ENCODE measurements around the gene EGR4.

Gene EGR4

GRCh38 chr2:73293534-73294171 lies at the start of gene EGR4:
EGR4 (minus strand) TSS chr2:73293548; CDS start chr2:73293317, 231 bp downstream.
- DNase-seq (ENCODE audit: extremely low read depth in 1 of 2, low read depth in 1 of 2) = peak; percentile 70 to 86

- no peak for DNase-seq (ENCODE audit: extremely low read depth in 1 of 2, low read depth in 1 of 2)
These were observed 47.7 kb upstream of the EGR4 start for GRCh38 chr2:73341039-73341438.

- DNase-seq (ENCODE audit: extremely low read depth in 1 of 2, low read depth in 1 of 2) = no peak
These were observed 45.9 kb upstream of the EGR4 start for GRCh38 chr2:73339201-73339600.

- no peak for DNase-seq (ENCODE audit: extremely low read depth in 1 of 2, low read depth in 1 of 2)
These were observed 44.5 kb upstream of the EGR4 start for GRCh38 chr2:73337828-73338227.

GRCh38 chr2:73334620-73335019 lies 41.3 kb upstream of the EGR4 start:
- DNase-seq (ENCODE audit: extremely low read depth in 1 of 2, low read depth in 1 of 2) = no peak

GRCh38 chr2:73334045-73334444 lies 40.7 kb upstream of the EGR4 start:
- no peak for DNase-seq (ENCODE audit: extremely low read depth in 1 of 2, low read depth in 1 of 2)

GRCh38 chr2:73333564-73333963 lies 40.2 kb upstream of the EGR4 start:
- DNase-seq (ENCODE audit: extremely low read depth in 1 of 2, low read depth in 1 of 2) = no peak

- no peak for DNase-seq (ENCODE audit: extremely low read depth in 1 of 2, low read depth in 1 of 2)
These were observed 30.9 kb upstream of the EGR4 start for GRCh38 chr2:73324126-73324725.

- no peak for DNase-seq (ENCODE audit: extremely low read depth in 1 of 2, low read depth in 1 of 2)
These were observed 30.2 kb upstream of the EGR4 start for GRCh38 chr2:73323551-73323950.

- DNase-seq (ENCODE audit: extremely low read depth in 1 of 2, low read depth in 1 of 2) = no peak
These were observed 21.1 kb upstream of the EGR4 start for GRCh38 chr2:73314441-73314840.

- no peak for DNase-seq (ENCODE audit: extremely low read depth in 1 of 2, low read depth in 1 of 2)
These were observed 14.4 kb upstream of the EGR4 start for GRCh38 chr2:73307720-73308119.

GRCh38 chr2:73301636-73302035 lies 8.3 kb upstream of the EGR4 start:
- DNase-seq (ENCODE audit: extremely low read depth in 1 of 2, low read depth in 1 of 2) = no peak

GRCh38 chr2:73300926-73301325 lies 7.6 kb upstream of the EGR4 start:
- no peak for DNase-seq (ENCODE audit: extremely low read depth in 1 of 2, low read depth in 1 of 2)

GRCh38 chr2:73297586-73297985 lies 4.2 kb upstream of the EGR4 start:
- no peak for DNase-seq (ENCODE audit: extremely low read depth in 1 of 2, low read depth in 1 of 2)

GRCh38 chr2:73297151-73297559 lies 3.8 kb upstream of the EGR4 start:
- no peak for DNase-seq (ENCODE audit: extremely low read depth in 1 of 2, low read depth in 1 of 2)

- DNase-seq (ENCODE audit: extremely low read depth in 1 of 2, low read depth in 1 of 2) = no peak
These were observed 2.5 kb upstream of the EGR4 start for GRCh38 chr2:73295751-73296400.

GRCh38 chr2:73294239-73294638 lies 891 bp upstream of the EGR4 start:
- DNase-seq (ENCODE audit: extremely low read depth in 1 of 2, low read depth in 1 of 2) = no peak

- DNase-seq (ENCODE audit: extremely low read depth in 1 of 2, low read depth in 1 of 2) = no peak
These were observed 328 bp downstream of the EGR4 start for GRCh38 chr2:73292906-73293533.

GRCh38 chr2:73292316-73292905 lies 937 bp downstream of the EGR4 start:
- no peak for DNase-seq (ENCODE audit: extremely low read depth in 1 of 2, low read depth in 1 of 2)

GRCh38 chr2:73291461-73292315 lies 1.7 kb downstream of the EGR4 start:
- DNase-seq (ENCODE audit: extremely low read depth in 1 of 2, low read depth in 1 of 2) = no peak

- no peak for DNase-seq (ENCODE audit: extremely low read depth in 1 of 2, low read depth in 1 of 2)
These were observed 2.3 kb downstream of the EGR4 start for GRCh38 chr2:73291093-73291460.

All from stimulated activated CD8-positive, alpha-beta memory T cell treated with anti-CD3 and anti-CD28 coated beads, Interleukin-7, amount 100 ng/mL, for 48 hours (primary cell).